ENCODE data around the gene HSPA12B. TPM values are rescaled to one million over a fixed set of nuclear protein-coding genes. Genes with fewer than 3 reads are reported as not detected.

HSPA12B gene
- total RNA-seq, 3 donors from 2014 or later (not counting 1 experiment from before 2014, with no cell fraction given), result not detected

DNA sequence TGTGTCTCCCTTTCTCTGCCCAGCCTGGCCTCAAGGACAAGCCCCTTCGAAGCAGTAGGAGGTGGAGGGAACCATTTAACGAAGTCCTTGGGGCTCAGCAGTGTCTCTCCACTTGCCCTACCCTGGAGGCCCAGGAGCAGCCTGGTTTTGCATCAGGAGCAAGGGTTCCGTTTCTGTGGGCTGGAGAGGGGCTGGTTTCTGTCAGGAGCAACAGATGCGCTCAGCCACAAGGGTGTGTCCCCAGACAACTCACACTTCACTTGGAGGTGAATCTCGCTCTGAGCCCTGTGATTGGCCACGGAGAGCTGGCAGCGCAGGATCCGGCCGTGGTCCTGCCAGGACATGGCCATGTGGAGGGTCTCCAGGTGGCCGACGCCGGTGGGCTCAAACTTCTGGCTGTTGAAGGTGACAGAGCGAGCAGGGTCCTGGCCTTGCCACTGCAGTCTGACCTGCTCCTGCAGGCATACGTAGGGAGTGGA is 27.0 kb upstream of the HSPA12B start:
- no peak overlapping the region for H3K4me3 Mint-ChIP-seq
- TF ChIP-seq, protein P1, sequence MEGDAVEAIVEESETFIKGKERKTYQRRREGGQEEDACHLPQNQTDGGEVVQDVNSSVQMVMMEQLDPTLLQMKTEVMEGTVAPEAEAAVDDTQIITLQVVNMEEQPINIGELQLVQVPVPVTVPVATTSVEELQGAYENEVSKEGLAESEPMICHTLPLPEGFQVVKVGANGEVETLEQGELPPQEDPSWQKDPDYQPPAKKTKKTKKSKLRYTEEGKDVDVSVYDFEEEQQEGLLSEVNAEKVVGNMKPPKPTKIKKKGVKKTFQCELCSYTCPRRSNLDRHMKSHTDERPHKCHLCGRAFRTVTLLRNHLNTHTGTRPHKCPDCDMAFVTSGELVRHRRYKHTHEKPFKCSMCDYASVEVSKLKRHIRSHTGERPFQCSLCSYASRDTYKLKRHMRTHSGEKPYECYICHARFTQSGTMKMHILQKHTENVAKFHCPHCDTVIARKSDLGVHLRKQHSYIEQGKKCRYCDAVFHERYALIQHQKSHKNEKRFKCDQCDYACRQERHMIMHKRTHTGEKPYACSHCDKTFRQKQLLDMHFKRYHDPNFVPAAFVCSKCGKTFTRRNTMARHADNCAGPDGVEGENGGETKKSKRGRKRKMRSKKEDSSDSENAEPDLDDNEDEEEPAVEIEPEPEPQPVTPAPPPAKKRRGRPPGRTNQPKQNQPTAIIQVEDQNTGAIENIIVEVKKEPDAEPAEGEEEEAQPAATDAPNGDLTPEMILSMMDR (IDR thresholded peaks at IDR 0.05), result no peak
- H3K4me1 ChIP-seq (ENCODE audit: control insufficient read depth, insufficient read depth, low read length), result no peaks in the 10 kb centered on the region
- WGBS (ENCODE audit: insufficient coverage), result 80% methylated on average over 14 of the region's 14 CpGs
- ATAC-seq (no peak), DNase-seq (no peak)
- H3K9me3 ChIP-seq (ENCODE audit: control insufficient read depth, insufficient read depth, low read length), result no peaks in the 10 kb centered on the region
- H3K27me3 Mint-ChIP-seq (ENCODE audit: low read depth in 2 of 2), result no peaks in the 10 kb centered on the region
- no peaks in the 10 kb centered on the region for H3K36me3 Mint-ChIP-seq
- intact Hi-C loops (cut with micrococcal nuclease), result no loop called here
- H3K27ac Mint-ChIP-seq, result no peak overlapping the region
- no peak overlapping the region for H3K27ac ChIP-seq (ENCODE audit: low read length)
- H3K27me3 ChIP-seq (ENCODE audit: control insufficient read depth, insufficient read depth, low read length), result no peaks in the 10 kb centered on the region
- no peak overlapping the region for H3K4me3 ChIP-seq (ENCODE audit: low read length)
- H3K36me3 ChIP-seq (ENCODE audit: control insufficient read depth, insufficient read depth, low read length), result no peaks in the 10 kb centered on the region
- no peaks in the 10 kb centered on the region for H3K9me3 Mint-ChIP-seq
- H3K4me1 Mint-ChIP-seq, result no peaks in the 10 kb centered on the region

GRCh38 chr20:3705970-3706739 is 26.3 kb upstream of the HSPA12B start:
- WGBS (ENCODE audit: insufficient coverage), result 94% methylated on average over 31 of the region's 31 CpGs
- intact Hi-C loops (cut with micrococcal nuclease), result no loop called here
- DNase-seq (no peak), ATAC-seq (no peak)
- H3K27me3 Mint-ChIP-seq (ENCODE audit: low read depth in 2 of 2), result peaks cover 0 to under 1% of the 10 kb centered on the region in 2 donors
- Histone ChIP-seq H3K4me1 (ENCODE audit: control insufficient read depth, insufficient read depth, low read length) (peaks cover 3% of the 10 kb centered on the region), H3K36me3 (ENCODE audit: control insufficient read depth, insufficient read depth, low read length) (no peaks in the 10 kb centered on the region), H3K27ac (ENCODE audit: low read length) (no peak overlapping the region), H3K4me3 (ENCODE audit: low read length) (no peak overlapping the region), H3K9me3 (ENCODE audit: control insufficient read depth, insufficient read depth, low read length) (no peaks in the 10 kb centered on the region), H3K27me3 (ENCODE audit: control insufficient read depth, insufficient read depth, low read length) (no peaks in the 10 kb centered on the region)
- no peak overlapping the region for H3K27ac Mint-ChIP-seq
- H3K9me3 Mint-ChIP-seq, result no peaks in the 10 kb centered on the region
- H3K4me1 Mint-ChIP-seq, result no peaks in the 10 kb centered on the region
- no peak overlapping the region for H3K4me3 Mint-ChIP-seq
- no peaks in the 10 kb centered on the region for H3K36me3 Mint-ChIP-seq
- TF ChIP-seq, protein P1 (IDR thresholded peaks at IDR 0.05), result no peak

- TF ChIP-seq, protein P1 (IDR thresholded peaks at IDR 0.05), result no peak
- no peak for ATAC-seq
- H3K27ac Mint-ChIP-seq, result no peak overlapping the region
- no peaks in the 10 kb centered on the region for H3K36me3 ChIP-seq (ENCODE audit: control insufficient read depth, insufficient read depth, low read length)
- peaks cover 0 to 6% of the 10 kb centered on the region in 2 donors for H3K27me3 Mint-ChIP-seq (ENCODE audit: low read depth in 2 of 2)
- WGBS (ENCODE audit: insufficient coverage), result 85% methylated on average over 10 of the region's 10 CpGs
- H3K27me3 ChIP-seq (ENCODE audit: control insufficient read depth, insufficient read depth, low read length), result no peaks in the 10 kb centered on the region
- intact Hi-C loops (cut with micrococcal nuclease), result no loop called here
- no peak overlapping the region for H3K4me3 ChIP-seq (ENCODE audit: low read length)
- no peaks in the 10 kb centered on the region for H3K9me3 ChIP-seq (ENCODE audit: control insufficient read depth, insufficient read depth, low read length)
- no peak for DNase-seq
- H3K4me1 ChIP-seq (ENCODE audit: control insufficient read depth, insufficient read depth, low read length), result peaks cover 3% of the 10 kb centered on the region
- H3K4me1 Mint-ChIP-seq, result no peaks in the 10 kb centered on the region
- no peaks in the 10 kb centered on the region for H3K36me3 Mint-ChIP-seq
- no peaks in the 10 kb centered on the region for H3K9me3 Mint-ChIP-seq
- H3K27ac ChIP-seq (ENCODE audit: low read length), result no peak overlapping the region
- no peak overlapping the region for H3K4me3 Mint-ChIP-seq
Observed at GRCh38 chr20:3706774-3707507, 25.5 kb upstream of the HSPA12B start.
